WTC11 (cell line): ENCODE results near the gene CENPB. TPM values are rescaled to one million over a fixed set of nuclear protein-coding genes. Genes with fewer than 3 reads are reported as not detected.

Experiments
- ATAC-seq: fragments of 200-7000 bp; cut with Tn5 transposase; 2 replicates; pipeline ENCODE4 v1.10.0; 2021; ENCODE audit warnings: mild to moderate bottlenecking, moderate library complexity
- CTCF ChIA-PET: fragments of 300-600 bp; sonication (Branson Sonifier 250); formaldehyde crosslinking; loops from one replicate; lab custom pipeline; 2021; ENCODE audit warnings: antibody characterized with exemption; lab: Charles Lee
- POLR2A ChIA-PET: fragments of 350-600 bp; sonication (Branson Sonifier 250); formaldehyde crosslinking; loops from one replicate; lab custom pipeline; 2021; ENCODE audit warnings: antibody characterized with exemption; lab: Charles Lee
- DNase-seq: peaks from one replicate; pipeline ENCODE4 v3.0.0; 2021; ENCODE audit warnings: low spot score
- H3K27ac Mint-ChIP-seq: 2 replicates; pipeline ENCODE4 v1.8.0; 2021; ENCODE audit warnings: mixed read lengths
- H3K27me3 Mint-ChIP-seq: 2 replicates; pipeline ENCODE4 v1.8.0; 2021; ENCODE audit warnings: low read depth, mild to moderate bottlenecking, moderate library complexity, mixed read lengths
- H3K36me3 Mint-ChIP-seq: 2 replicates; pipeline ENCODE4 v1.8.0; 2021; ENCODE audit warnings: mixed read lengths
- H3K4me1 Mint-ChIP-seq: 2 replicates; pipeline ENCODE4 v1.8.0; 2022; ENCODE audit warnings: mixed read lengths
- H3K4me3 Mint-ChIP-seq: 2 replicates; pipeline ENCODE4 v1.8.0; 2021; ENCODE audit warnings: mild to moderate bottlenecking, moderate library complexity, mixed read lengths
- H3K9me3 Mint-ChIP-seq: 2 replicates; pipeline ENCODE4 v1.8.0; 2021; ENCODE audit warnings: mixed read lengths
- ATF1 ChIP-seq: sonication (generic); formaldehyde crosslinking; IDR thresholded peaks from 2 replicates; pipeline ENCODE4 v1.8.1; 2023; ENCODE audit warnings: mild to moderate bottlenecking, moderate library complexity, missing genetic modification reagents
- ATF2 ChIP-seq: sonication (generic); formaldehyde crosslinking; IDR thresholded peaks from 2 replicates; pipeline ENCODE4 v1.8.1; 2022; ENCODE audit warnings: low read depth, missing genetic modification reagents, borderline replicate concordance
- E2F4 ChIP-seq: sonication (generic); formaldehyde crosslinking; IDR thresholded peaks from 2 replicates; pipeline ENCODE4 v1.8.1; 2022; ENCODE audit warnings: low read depth, mild to moderate bottlenecking, moderate library complexity, missing genetic modification reagents, borderline replicate concordance
- FOXP4 ChIP-seq: sonication (generic); formaldehyde crosslinking; IDR thresholded peaks from 2 replicates; pipeline ENCODE4 v1.8.0; 2022; ENCODE audit warnings: mild to moderate bottlenecking, missing genetic modification reagents
- HMGA2 ChIP-seq: fragments of 250-450 bp; sonication (Bioruptor Pico); IDR thresholded peaks from 2 replicates; pipeline ENCODE4 v1.4.0; 2021; ENCODE audit warnings: mild to moderate bottlenecking, moderate library complexity
- HMGXB4 ChIP-seq: sonication (generic); formaldehyde crosslinking; IDR thresholded peaks from 2 replicates; pipeline ENCODE4 v1.8.1; 2023; ENCODE audit warnings: mild to moderate bottlenecking, moderate library complexity, missing genetic modification reagents
- NFE2L1 ChIP-seq: sonication (generic); formaldehyde crosslinking; IDR thresholded peaks from 2 replicates; pipeline ENCODE4 v1.8.1; 2023; ENCODE audit warnings: missing genetic modification reagents
- ZNF121 ChIP-seq: sonication (generic); formaldehyde crosslinking; IDR thresholded peaks from 2 replicates; pipeline ENCODE4 v1.8.0; 2023; ENCODE audit warnings: missing genetic modification reagents
- total RNA-seq: library from RNA; stranded (reverse); gene quantifications from 3 replicates; pipeline ENCODE4 v1.2.3, GENCODE V29; 2021

Gene CENPB
- total RNA-seq, 1 experiment from 2014 or later, result 58.7 TPM

- TF ChIP-seq ATF2 (CRISPR knock-in tag), result no peak
Measured at GRCh38 chr20:3735768-3736167, 50.8 kb downstream of the CENPB start (continued).

- TF ChIP-seq HMGA2 (CRISPR knock-in tag) (no peak), HMGXB4 (CRISPR knock-in tag) (no peak), FOXP4 (CRISPR knock-in tag) (no peak), ZNF121 (CRISPR knock-in tag) (no peak), ATF1 (CRISPR knock-in tag) (no peak), NFE2L1 (no peak), E2F4 (CRISPR knock-in tag) (no peak), ATF2 (CRISPR knock-in tag) (no peak)
- H3K27ac Mint-ChIP-seq, result no peak overlapping the region
- no peaks in the 10 kb centered on the region for H3K36me3 Mint-ChIP-seq
- H3K9me3 Mint-ChIP-seq, result no peaks in the 10 kb centered on the region
- H3K27me3 Mint-ChIP-seq, result peaks cover 33% of the 10 kb centered on the region
- DNase-seq (no peak), ATAC-seq (no peak)
- H3K4me1 Mint-ChIP-seq, result peaks cover 28% of the 10 kb centered on the region
- H3K4me3 Mint-ChIP-seq, result no peak overlapping the region
- ChIA-PET CTCF (no interaction called here), POLR2A (interaction anchor here (0.6 to 1.2 kb wide), 2 partner anchors 19 to 115 kb away, joined by 3 read pairs; no protein-coding TSS in a partner anchor)
Measured at GRCh38 chr20:3734111-3734843, 52.3 kb downstream of the CENPB start.

Other genes with a start within 250 kb of the CENPB start
- gene GFRA4, start 123.3 kb downstream of the CENPB start, total RNA-seq, result not detected in 3 replicates
- gene ADAM33, start 104.7 kb downstream of the CENPB start, total RNA-seq, result 5.3 to 7.1 TPM (median 7.0 TPM) in 3 replicates
- 0.04 to 0.11 TPM in 2 of 3 replicates, not detected in the other for gene SIGLEC1, start 74.1 kb downstream of the CENPB start, total RNA-seq
- 6.3 to 8.5 TPM (median 8.2 TPM) in 3 replicates for gene HSPA12B, start 54.1 kb downstream of the CENPB start, total RNA-seq
- gene ADISSP, start 19.0 kb downstream of the CENPB start, total RNA-seq, result 109 to 129 TPM (median 113 TPM) in 3 replicates
- 0.41 to 0.72 TPM (median 0.64 TPM) in 3 replicates for gene SPEF1, start 5.3 kb downstream of the CENPB start, total RNA-seq
- 35.2 to 37.5 TPM (median 37.4 TPM) in 3 replicates for gene CDC25B, start 9.6 kb upstream of the CENPB start, total RNA-seq
- 2.8 to 4.1 TPM (median 3.1 TPM) in 3 replicates for gene AP5S1, start 33.8 kb upstream of the CENPB start, total RNA-seq
- gene MAVS, start 60.1 kb upstream of the CENPB start, total RNA-seq, result 23.4 to 26.0 TPM (median 24.4 TPM) in 3 replicates
- 60.3 to 63.7 TPM (median 62.7 TPM) in 3 replicates for gene PANK2, start 102.6 kb upstream of the CENPB start, total RNA-seq
- gene RNF24, start 228.8 kb upstream of the CENPB start, total RNA-seq, result 11.0 to 12.5 TPM (median 11.7 TPM) in 3 replicates